GM12874 (cell line): Measurements from ENCODE around the gene ACTR2.

Experiments
- TF ChIP-seq, protein P1 (sequence below): IDR thresholded peaks from 2 replicates; pipeline ENCODE4 v1.5.1; 2011; ENCODE audit warnings: low read depth, mild to moderate bottlenecking, control low read depth, low read length, moderate library complexity; ENCODE audit not compliant: insufficient read depth

ACTR2 gene

DNA sequence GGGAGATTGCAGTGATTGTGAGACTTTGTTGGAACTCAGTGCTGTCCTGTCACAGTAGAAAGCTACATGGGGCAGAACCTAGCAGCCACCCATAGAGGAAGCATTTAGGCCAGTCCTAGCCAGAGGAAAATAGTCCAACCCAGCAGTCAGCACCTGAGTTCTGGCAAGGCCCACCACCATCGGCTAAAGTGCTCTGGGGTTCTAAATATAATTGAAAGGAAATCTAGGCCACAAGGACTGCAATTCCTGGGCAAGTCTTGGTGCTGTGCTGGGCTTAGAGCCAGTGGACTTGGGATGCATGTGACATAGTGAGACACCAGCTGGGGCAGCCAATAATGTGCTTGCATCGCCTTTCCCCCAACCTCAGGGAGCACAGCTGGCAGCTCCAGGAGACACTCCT is 28.9 kb upstream of the ACTR2 start:
- TF ChIP-seq, protein P1, sequence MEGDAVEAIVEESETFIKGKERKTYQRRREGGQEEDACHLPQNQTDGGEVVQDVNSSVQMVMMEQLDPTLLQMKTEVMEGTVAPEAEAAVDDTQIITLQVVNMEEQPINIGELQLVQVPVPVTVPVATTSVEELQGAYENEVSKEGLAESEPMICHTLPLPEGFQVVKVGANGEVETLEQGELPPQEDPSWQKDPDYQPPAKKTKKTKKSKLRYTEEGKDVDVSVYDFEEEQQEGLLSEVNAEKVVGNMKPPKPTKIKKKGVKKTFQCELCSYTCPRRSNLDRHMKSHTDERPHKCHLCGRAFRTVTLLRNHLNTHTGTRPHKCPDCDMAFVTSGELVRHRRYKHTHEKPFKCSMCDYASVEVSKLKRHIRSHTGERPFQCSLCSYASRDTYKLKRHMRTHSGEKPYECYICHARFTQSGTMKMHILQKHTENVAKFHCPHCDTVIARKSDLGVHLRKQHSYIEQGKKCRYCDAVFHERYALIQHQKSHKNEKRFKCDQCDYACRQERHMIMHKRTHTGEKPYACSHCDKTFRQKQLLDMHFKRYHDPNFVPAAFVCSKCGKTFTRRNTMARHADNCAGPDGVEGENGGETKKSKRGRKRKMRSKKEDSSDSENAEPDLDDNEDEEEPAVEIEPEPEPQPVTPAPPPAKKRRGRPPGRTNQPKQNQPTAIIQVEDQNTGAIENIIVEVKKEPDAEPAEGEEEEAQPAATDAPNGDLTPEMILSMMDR, result no peak

DNA sequence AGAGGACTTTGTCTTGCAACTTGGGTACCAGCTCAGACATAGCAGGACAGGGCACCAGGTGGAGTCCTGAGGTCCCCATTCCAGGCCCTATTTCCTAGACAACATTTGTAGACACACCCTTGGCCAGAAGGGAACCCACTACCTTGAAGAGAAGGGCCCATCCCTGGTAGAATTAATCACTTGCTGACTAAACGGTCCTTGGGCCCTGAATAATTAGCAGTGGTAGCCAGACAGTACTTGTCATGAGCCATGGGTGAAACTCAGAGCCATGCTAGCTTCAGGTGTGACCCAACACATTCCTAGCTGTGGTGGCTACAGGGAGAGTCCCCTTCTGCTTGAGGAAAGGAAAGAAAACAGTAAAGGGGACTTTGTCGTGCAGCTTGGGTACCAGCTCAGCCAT is 28.5 kb upstream of the ACTR2 start:
- TF ChIP-seq, protein P1, result no peak

DNA sequence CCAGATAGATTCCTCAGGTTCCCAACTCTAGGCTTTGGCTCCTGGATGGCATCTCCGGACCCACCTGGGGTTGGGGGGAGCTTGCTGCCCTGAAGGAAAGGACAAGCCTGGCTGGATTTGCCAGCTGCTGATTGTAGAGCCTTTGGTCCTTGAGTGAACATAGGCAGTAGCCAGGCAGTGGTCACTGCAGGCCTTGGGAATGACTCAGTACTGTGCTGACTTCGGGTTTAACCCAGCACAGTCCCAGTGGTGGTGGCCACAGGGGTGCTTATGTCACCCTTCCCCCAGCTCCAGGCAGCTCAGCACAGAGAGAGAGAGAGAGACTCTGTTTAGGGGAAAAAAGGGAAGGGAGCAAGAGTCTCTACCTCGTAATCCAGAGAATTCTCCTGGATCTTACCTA is 27.7 kb upstream of the ACTR2 start:
- TF ChIP-seq, protein P1, result no peak

DNA sequence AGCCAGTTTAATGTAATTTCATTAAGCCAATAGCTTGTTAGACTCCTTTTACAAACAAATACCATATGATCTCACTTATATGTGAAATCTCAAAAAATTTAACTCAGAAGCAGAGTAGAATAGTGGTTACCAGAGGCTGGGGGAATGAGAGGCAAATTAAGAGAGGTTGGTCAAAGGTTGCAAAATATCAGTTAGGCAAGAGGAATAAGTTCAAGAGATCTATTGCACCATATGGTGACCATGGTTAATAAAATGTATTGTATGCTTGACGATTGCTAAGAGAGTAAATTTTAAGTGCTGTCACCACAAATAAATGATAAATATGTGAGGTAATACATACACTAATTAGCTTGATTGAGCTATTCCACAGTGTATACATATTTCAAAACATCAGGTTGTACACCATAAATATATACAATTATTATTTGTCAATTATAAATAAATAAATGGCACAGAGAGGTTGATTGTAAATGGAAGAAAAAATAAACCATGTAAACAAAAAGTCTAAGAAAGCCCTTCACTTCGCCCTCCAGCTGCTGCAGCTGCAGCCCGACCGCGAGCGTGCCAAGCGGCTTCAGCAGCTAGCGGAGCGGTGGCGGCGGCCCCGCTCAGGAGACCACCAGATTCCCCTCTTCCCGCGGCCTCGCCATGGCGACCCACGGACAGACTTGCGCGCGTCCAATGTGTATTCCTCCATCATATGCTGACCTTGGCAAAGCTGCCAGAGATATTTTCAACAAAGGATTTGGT is 23.0 kb upstream of the ACTR2 start:
- TF ChIP-seq, protein P1, result no peak

DNA sequence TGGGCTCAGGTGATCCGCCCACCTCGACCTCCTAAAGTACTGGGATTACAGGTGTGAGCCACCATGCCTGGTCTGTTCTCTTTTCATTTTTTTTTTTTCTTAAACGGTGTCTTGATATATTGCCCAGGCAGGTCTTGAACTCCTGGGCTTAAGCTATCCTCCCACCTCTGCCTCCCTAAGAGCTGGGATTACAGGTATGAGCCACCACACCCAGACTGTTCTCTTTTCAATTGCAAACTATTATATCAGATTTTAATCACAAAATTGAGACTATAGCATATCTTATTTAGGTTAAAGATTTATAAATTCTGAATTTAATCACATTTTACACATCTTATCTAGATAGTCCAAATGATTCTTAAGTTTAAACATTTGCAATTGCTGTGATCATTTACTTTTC is 15.5 kb upstream of the ACTR2 start:
- TF ChIP-seq, protein P1, result no peak

DNA sequence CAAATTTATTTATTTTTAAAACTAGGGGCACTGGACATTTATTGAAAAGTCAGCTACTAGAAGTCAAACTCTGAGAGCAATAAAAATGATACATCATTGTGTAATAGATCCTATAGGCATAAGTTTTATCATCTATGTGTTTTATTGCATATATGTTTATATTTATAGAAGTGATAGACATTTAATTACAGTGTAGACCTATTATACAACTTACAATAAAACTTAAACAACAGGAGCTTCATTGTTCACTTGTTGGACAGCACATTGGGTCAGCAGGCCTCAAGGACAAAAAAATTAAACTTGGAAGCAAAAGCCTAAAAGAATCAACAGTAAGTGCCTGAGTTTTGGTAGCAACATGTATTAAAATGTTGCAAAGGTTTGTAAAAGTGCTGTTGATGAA is 15.0 kb upstream of the ACTR2 start:
- TF ChIP-seq, protein P1, result no peak

DNA sequence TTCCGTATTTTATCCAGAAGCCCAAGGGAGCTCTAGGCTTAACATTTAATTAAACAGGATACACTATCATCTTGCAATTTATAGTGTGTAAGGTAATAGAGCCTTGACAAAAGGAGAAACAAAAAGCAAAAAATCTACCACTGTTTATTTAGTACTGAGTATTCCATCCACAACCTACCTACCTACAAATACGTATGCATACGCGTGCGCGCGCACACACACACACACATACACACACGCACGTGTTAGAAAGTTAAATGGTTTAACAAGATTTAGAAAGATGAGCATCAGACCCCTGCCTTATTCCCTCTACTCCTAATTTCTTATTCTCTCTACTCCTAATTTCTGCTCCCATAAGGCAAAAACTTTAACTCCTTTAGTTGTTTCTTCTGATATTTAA is 14.6 kb upstream of the ACTR2 start:
- TF ChIP-seq, protein P1, result no peak
